H1 (cell line): ENCODE measurements around the gene OPN1SW. TPM values are rescaled to one million over a fixed set of nuclear protein-coding genes. Genes with fewer than 3 reads are reported as not detected.

ENCODE experiments used
- CTCF ChIA-PET: fragments of 300-600 bp; sonication (Branson Sonifier 250); formaldehyde crosslinking; loops from one replicate; lab custom pipeline; 2021; ENCODE audit not compliant: partially characterized antibody; lab: Charles Lee
- POLR2A ChIA-PET: fragments of 300-600 bp; sonication (Branson Sonifier 250); formaldehyde crosslinking; loops from one replicate; lab custom pipeline; 2021; ENCODE audit warnings: inconsistent platforms; ENCODE audit not compliant: partially characterized antibody; lab: Charles Lee
- DNase-seq, 2 experiments: peaks; one replicate each; pipeline versions ENCODE4 v3.0.0 to v3.0.0-alpha.2; 2010 to 2022; ENCODE audit warnings: low spot score in 2 of 2, low read depth in 1 of 2, mixed read lengths in 1 of 2
- FAIRE-seq: peaks from 2 replicates; lab custom pipeline; 2011; peaks lifted over from hg19 to GRCh38; lab: Jason Lieb, UNC
- H2AFZ ChIP-seq: 2 replicates; pipeline ENCODE4 v1.8.1; 2012; ENCODE audit warnings: low read length, inconsistent platforms
- H2AK5ac ChIP-seq: 2 replicates; pipeline ENCODE4 v1.6.1; 2013; ENCODE audit warnings: low read depth, low read length
- H2BK120ac ChIP-seq: replicated peaks from 2 replicates; pipeline ENCODE3; 2013; ENCODE audit warnings: low read depth, low read length, inconsistent platforms
- H2BK12ac ChIP-seq: 2 replicates; pipeline ENCODE4 v1.6.1; 2013; ENCODE audit warnings: low read depth, low read length
- H2BK15ac ChIP-seq: 2 replicates; pipeline ENCODE4 v1.6.1; 2013; ENCODE audit warnings: low read length
- H2BK20ac ChIP-seq: 2 replicates; pipeline ENCODE4 v1.6.1; 2013; ENCODE audit warnings: low read length
- H2BK5ac ChIP-seq: 2 replicates; pipeline ENCODE4 v1.6.1; 2013; ENCODE audit warnings: low read depth, low read length
- H3K14ac ChIP-seq: 2 replicates; pipeline ENCODE4 v1.6.1; 2013; ENCODE audit warnings: inconsistent platforms; ENCODE audit not compliant: insufficient read length
- H3K18ac ChIP-seq: 2 replicates; pipeline ENCODE4 v1.6.1; 2013; ENCODE audit warnings: low read length; ENCODE audit errors: extremely low read depth
- H3K23ac ChIP-seq: 2 replicates; pipeline ENCODE4 v1.6.1; 2013; ENCODE audit warnings: inconsistent platforms; ENCODE audit not compliant: insufficient read length
- H3K23me2 ChIP-seq: 2 replicates; pipeline ENCODE4 v1.6.1; 2013; ENCODE audit warnings: low read depth, low read length
- H3K27ac ChIP-seq: 2 replicates; pipeline ENCODE4 v1.6.1; 2011; ENCODE audit warnings: low read depth, low read length, inconsistent platforms
- H3K27me3 ChIP-seq, 4 experiments: replicated peaks in 1 of 4; 1 replicate in 1 of 4; 2 replicates in 3 of 4; pipeline versions ENCODE4 v1.6.1 to v1.8.1; 2011 to 2013; ENCODE audit warnings: low read length in 3 of 4, mild to moderate bottlenecking in 3 of 4, inconsistent platforms in 2 of 4, mixed read lengths in 2 of 4, moderate library complexity in 1 of 4; ENCODE audit not compliant: control insufficient read depth in 3 of 4, insufficient read depth in 3 of 4; ENCODE audit errors: extremely low read depth in 1 of 4
- H3K36me3 ChIP-seq, 4 experiments: 2 replicates each; pipeline versions ENCODE4 v1.6.1 to v1.8.1; 2011 to 2013; ENCODE audit warnings: mild to moderate bottlenecking in 4 of 4, low read length in 3 of 4, moderate library complexity in 2 of 4, control low read depth in 1 of 4, inconsistent platforms in 1 of 4; ENCODE audit not compliant: insufficient read depth in 4 of 4, control insufficient read depth in 2 of 4
- H3K4ac ChIP-seq: replicated peaks from 2 replicates; pipeline ENCODE3; 2013; ENCODE audit warnings: low read length, low read depth, mixed read lengths, inconsistent platforms; ENCODE audit not compliant: insufficient read length
- H3K4me1 ChIP-seq, 4 experiments: replicated peaks in 1 of 4; 1 replicate in 1 of 4; 2 replicates in 3 of 4; pipeline versions ENCODE4 v1.6.1 to v1.8.1; 2011 to 2013; ENCODE audit warnings: low read length in 3 of 4, inconsistent platforms in 2 of 4, mixed read lengths in 1 of 4; ENCODE audit not compliant: insufficient read depth in 4 of 4, control insufficient read depth in 3 of 4
- H3K4me2 ChIP-seq, 2 experiments: 2 replicates each; pipeline versions ENCODE4 v1.6.1 to v1.8.1; 2011 to 2013; ENCODE audit warnings: low read depth in 2 of 2, low read length in 2 of 2, control low read depth in 1 of 2, inconsistent platforms in 1 of 2, mild to moderate bottlenecking in 1 of 2; ENCODE audit not compliant: insufficient read depth in 1 of 2
- H3K4me3 ChIP-seq, 4 experiments: fragments of 200-600, 300-600 bp in 1 of 4; sonication (generic), shearing (Covaris generic), sonication (Bioruptor Twin) in 1 of 4; 2 replicates each; pipeline versions ENCODE4 v1.5.1 to v1.8.1; 2011 to 2016; ENCODE audit warnings: low read length in 4 of 4, low read depth in 3 of 4, control low read depth in 2 of 4, inconsistent platforms in 2 of 4, mild to moderate bottlenecking in 2 of 4, mixed read lengths in 1 of 4, moderate library complexity in 1 of 4; ENCODE audit not compliant: insufficient read depth in 2 of 4; ENCODE audit errors: extremely low read depth in 1 of 4
- H3K56ac ChIP-seq: replicated peaks from 2 replicates; pipeline ENCODE3; 2013; ENCODE audit warnings: low read depth, mild to moderate bottlenecking, mixed read lengths, low read length, inconsistent platforms; ENCODE audit not compliant: insufficient read length
- H3K79me1 ChIP-seq: 2 replicates; pipeline ENCODE4 v1.6.1; 2013; ENCODE audit warnings: low read depth, low read length, control low read depth
- H3K79me2 ChIP-seq, 2 experiments: 2 replicates each; pipeline versions ENCODE4 v1.6.1 to v1.8.1; 2012 to 2013; ENCODE audit warnings: low read length in 2 of 2, mild to moderate bottlenecking in 2 of 2, inconsistent platforms in 1 of 2; ENCODE audit not compliant: insufficient read depth in 2 of 2, control insufficient read depth in 1 of 2
- H3K9ac ChIP-seq, 4 experiments: replicated peaks in 1 of 4; 1 replicate in 1 of 4; 2 replicates in 3 of 4; pipeline versions ENCODE4 v1.6.1 to v1.8.1; 2011 to 2013; ENCODE audit warnings: low read depth in 3 of 4, low read length in 3 of 4, control low read depth in 2 of 4, mild to moderate bottlenecking in 2 of 4, moderate library complexity in 2 of 4, inconsistent platforms in 1 of 4; ENCODE audit errors: extremely low read depth in 1 of 4
- H3K9me3 ChIP-seq, 2 experiments: 2 replicates each; pipeline versions ENCODE4 v1.6.1 to v1.8.1; 2012 to 2013; ENCODE audit warnings: mild to moderate bottlenecking in 2 of 2, moderate library complexity in 2 of 2, control low read depth in 1 of 2, inconsistent platforms in 1 of 2, low read depth in 1 of 2, low read length in 1 of 2, mixed read lengths in 1 of 2; ENCODE audit not compliant: insufficient read depth in 2 of 2
- H4K20me1 ChIP-seq, 2 experiments: replicated peaks in 1 of 2; 2 replicates each; pipeline versions ENCODE3 to v1.8.1; 2011 to 2013; ENCODE audit warnings: inconsistent platforms in 2 of 2, low read length in 2 of 2, mild to moderate bottlenecking in 1 of 2; ENCODE audit not compliant: insufficient read depth in 2 of 2, control insufficient read depth in 1 of 2
- H4K5ac ChIP-seq: 2 replicates; pipeline ENCODE4 v1.6.1; 2013; ENCODE audit warnings: low read length, low read depth, mixed read lengths, inconsistent platforms; ENCODE audit not compliant: insufficient read length
- H4K8ac ChIP-seq: 2 replicates; pipeline ENCODE4 v1.8.0; 2013; ENCODE audit warnings: mild to moderate bottlenecking, moderate library complexity, low read length, inconsistent platforms; ENCODE audit not compliant: insufficient read depth; ENCODE audit errors: extremely low read depth
- H4K91ac ChIP-seq: replicated peaks from 2 replicates; pipeline ENCODE3; 2013; ENCODE audit warnings: low read length, mixed read lengths, inconsistent platforms; ENCODE audit not compliant: insufficient read length
- ASH2L ChIP-seq: fragments of 200-600, 300-600 bp; sonication (generic); IDR thresholded peaks from one replicate; pipeline ENCODE4 v1.7.1; 2017; ENCODE audit warnings: low read length
- ATF2 ChIP-seq: IDR thresholded peaks from 2 replicates; pipeline ENCODE4 v1.6.1; 2012; ENCODE audit warnings: low read length, inconsistent platforms
- BCL11A ChIP-seq, 2 experiments: IDR thresholded peaks; one replicate each; pipeline ENCODE4 v1.6.1; 2011; ENCODE audit warnings: low read depth in 2 of 2, low read length in 2 of 2, mild to moderate bottlenecking in 2 of 2
- CHD1 ChIP-seq: IDR thresholded peaks from 2 replicates; pipeline ENCODE4 v1.6.1; 2012; ENCODE audit warnings: low read depth, low read length, improper control_type of control experiment
- CREB1 ChIP-seq: IDR thresholded peaks from 2 replicates; pipeline ENCODE4 v1.6.1; 2012; ENCODE audit warnings: inconsistent platforms
- EP300 ChIP-seq, 2 experiments: IDR thresholded peaks; 1 replicate in 1 of 2; 2 replicates in 1 of 2; pipeline ENCODE4 v1.6.1; 2011 to 2012; ENCODE audit warnings: low read depth in 2 of 2, low read length in 2 of 2, mild to moderate bottlenecking in 2 of 2, borderline replicate concordance in 1 of 2, inconsistent platforms in 1 of 2, moderate library complexity in 1 of 2
- KDM1A ChIP-seq: fragments of 200-600, 300-600 bp; sonication (generic); IDR thresholded peaks from 2 replicates; pipeline ENCODE4 v1.7.1; 2016; ENCODE audit warnings: mild to moderate bottlenecking, low read length, borderline replicate concordance
- POLR2A ChIP-seq, 2 experiments: IDR thresholded peaks; 1 replicate in 1 of 2; 2 replicates in 1 of 2; pipeline ENCODE4 v1.6.1; 2011; ENCODE audit warnings: low read depth in 2 of 2, low read length in 2 of 2, mild to moderate bottlenecking in 2 of 2; ENCODE audit errors: control extremely low read depth in 1 of 2
- RBBP5 ChIP-seq: IDR thresholded peaks from 2 replicates; pipeline ENCODE4 v1.7.1; 2012; ENCODE audit warnings: low read depth, mild to moderate bottlenecking, inconsistent platforms, low read length, moderate library complexity, borderline replicate concordance
- RFX5 ChIP-seq: IDR thresholded peaks from 2 replicates; pipeline ENCODE4 v1.6.1; 2011; ENCODE audit warnings: low read depth, low read length, improper control_type of control experiment, borderline replicate concordance
- SIRT6 ChIP-seq: IDR thresholded peaks from one replicate; pipeline ENCODE4 v1.7.1; 2012; ENCODE audit warnings: low read length, inconsistent platforms
- SP1 ChIP-seq: IDR thresholded peaks from 2 replicates; pipeline ENCODE4 v1.6.1; 2011; ENCODE audit warnings: low read depth, low read length
- TAF1 ChIP-seq: IDR thresholded peaks from 2 replicates; pipeline ENCODE4 v1.6.1; 2011; ENCODE audit warnings: mild to moderate bottlenecking, low read depth, low read length
- TCF12 ChIP-seq: IDR thresholded peaks from 2 replicates; pipeline ENCODE4 v1.6.1; 2011; ENCODE audit warnings: low read depth, mild to moderate bottlenecking, low read length
- TEAD4 ChIP-seq: IDR thresholded peaks from 2 replicates; pipeline ENCODE4 v1.6.1; 2012; ENCODE audit warnings: low read depth, low read length, inconsistent platforms, mixed read lengths
- WGBS, 2 experiments: shearing (Covaris generic) in 1 of 2; methylation state at CpG; one replicate each; pipeline versions ENCODE4 v1.1.6 to v1.1.7; 2013 to 2015; ENCODE audit warnings: low lambda C conversion rate in 2 of 2, mixed read lengths in 2 of 2, inconsistent platforms in 1 of 2, low coverage in 1 of 2, missing lambda C conversion rate in 1 of 2; ENCODE audit not compliant: insufficient replicate concordance in 2 of 2, insufficient coverage in 1 of 2, insufficient read length in 1 of 2; ENCODE audit errors: extremely low coverage in 1 of 2, missing lambda C conversion rate in 1 of 2; 5-methylcytosine and 5-hydroxymethylcytosine counted together
- polyA plus RNA-seq, 7 experiments: library from polyadenylated mRNA; depleted of rRNA in 3 of 7; stranded (reverse) in 5 of 7; unstranded in 2 of 7; fragments of >200 nt in 5 of 7; fragments of 200-250 nt in 2 of 7; gene quantifications; 1 replicate in 5 of 7; 2 replicates in 1 of 7; 4 replicates in 1 of 7; pipeline versions ENCODE4 v1.2.1 to v1.2.3, GENCODE V29; 2011 to 2013; ENCODE audit warnings: missing spikeins in 2 of 7, mixed read lengths in 2 of 7
- total RNA-seq: library from RNA; stranded (reverse); fragmentation: NEBNext Ultra II Directional; extraction: Animal tissue kit (Norgen Biotek cat#: 25700); gene quantifications from 2 replicates; pipeline ENCODE4 v1.2.1, GENCODE V29; 2021

The OPN1SW gene
- total and polyA plus RNA-seq, 2 of the 8 experiments (the other 6 are each of a cell fraction or from before 2014, with no cell fraction given) = not detected

- WGBS, 2 experiments = 89% methylated on average over 6 of the region's 6 CpGs; no CpG with 5 or more reads in 1 of the 2 experiments
- Histone ChIP-seq H2AK5ac (no peak overlapping the region), H4K20me1 (no peaks in the 10 kb centered on the region), H3K79me1 (no peaks in the 10 kb centered on the region), H2BK20ac (no peak overlapping the region), H3K23ac (no peak overlapping the region), H3K4me3 (no peak overlapping the region), H3K14ac (no peak overlapping the region), H3K36me3 (peaks cover 0 to 30% (median 4%) of the 10 kb centered on the region in 4 experiments; a peak in 4 of 8 replicates), H3K18ac (no peak overlapping the region), H2BK12ac (no peak overlapping the region), H4K8ac (no peak overlapping the region), H2AFZ (no peak overlapping the region), H3K27me3 (no peaks in the 10 kb centered on the region), H4K91ac (no peak overlapping the region), H2BK5ac (no peak overlapping the region), H3K27ac (no peak overlapping the region), H3K9me3 (no peaks in the 10 kb centered on the region), H3K4ac (no peak overlapping the region), H2BK120ac (no peak overlapping the region), H2BK15ac (no peak overlapping the region), H3K4me2 (no peak overlapping the region), H3K4me1 (peaks cover 3 to 9% (median 4%) of the 10 kb centered on the region in 4 experiments; a peak in 6 of 7 replicates), H3K23me2 (no peaks in the 10 kb centered on the region), H3K79me2 (no peaks in the 10 kb centered on the region), H3K56ac (no peak overlapping the region), H4K5ac (no peak overlapping the region), H3K9ac (no peak overlapping the region)
- POLR2A ChIA-PET = no interaction called here
- CTCF ChIA-PET = interaction anchor here (0.9 to 2.4 kb wide), 7 partner anchors 9 to 69 kb away, joined by 3 to 10 read pairs (median 4); partner anchors contain the start of gene ATP6V1F
- no peak for DNase-seq
- no peak for FAIRE-seq
- TF ChIP-seq CREB1 (no peak), CHD1 (no peak), POLR2A (IDR thresholded peaks at IDR 0.05; ENCODE audit: control extremely low read depth in 1 of 2, low read depth in 2 of 2, low read length in 2 of 2) (no peak), EP300 (IDR thresholded peaks at IDR 0.05; ENCODE audit: borderline replicate concordance in 1 of 2, low read depth in 2 of 2, low read length in 2 of 2) (no peak), TAF1 (no peak), TEAD4 (no peak), ASH2L (no peak), RFX5 (no peak), BCL11A (IDR thresholded peaks at IDR 0.05; ENCODE audit: low read depth in 2 of 2, low read length in 2 of 2) (no peak), ATF2 (no peak), SIRT6 (no peak), TCF12 (no peak), RBBP5 (no peak), SP1 (no peak), KDM1A (no peak)
These were observed 38.9 kb upstream of the OPN1SW start for GRCh38 chr7:128814499-128814898.
